Common myeloid progenitor, CD34-positive (primary cell): ENCODE results near the gene OTUB2.

Experiments
- CTCF ChIA-PET: fragments of 350-600 bp; sonication (Branson Sonifier 250); formaldehyde crosslinking; loops from one replicate; lab custom pipeline; 2021; ENCODE audit warnings: antibody characterized with exemption; lab: Charles Lee
- POLR2A ChIA-PET: fragments of 350-600 bp; sonication (Branson Sonifier 250); formaldehyde crosslinking; loops from one replicate; lab custom pipeline; 2021; ENCODE audit warnings: antibody characterized with exemption; lab: Charles Lee
- DNase-seq, 3 donors: peaks; one replicate each; pipeline versions ENCODE4 v3.0.0 to v3.0.0-alpha.2; 2013
- H3K27ac ChIP-seq, 2 experiments: 1 replicate in 1 of 2; 2 replicates in 1 of 2; pipeline ENCODE4 v1.7.0; 2013; ENCODE audit warnings: inconsistent platforms in 2 of 2, low read length in 2 of 2, mild to moderate bottlenecking in 2 of 2, low read depth in 1 of 2, moderate library complexity in 1 of 2; ENCODE audit not compliant: severe bottlenecking in 2 of 2, insufficient read depth in 1 of 2, poor library complexity in 1 of 2
- H3K27me3 ChIP-seq, 5 experiments: replicated peaks in 2 of 5; 1 replicate in 3 of 5; 2 replicates in 2 of 5; pipeline versions ENCODE4 v1.6.1 to v1.7.0; 2013; ENCODE audit warnings: low read length in 4 of 5, mild to moderate bottlenecking in 2 of 5, moderate library complexity in 2 of 5, inconsistent platforms in 1 of 5; ENCODE audit not compliant: insufficient read depth in 5 of 5, control insufficient read depth in 4 of 5
- H3K36me3 ChIP-seq, 4 experiments: 1 replicate in 2 of 4; 2 replicates in 2 of 4; pipeline versions ENCODE4 v1.6.1 to v1.7.0; 2013; ENCODE audit warnings: low read length in 3 of 4, control low read depth in 1 of 4, mild to moderate bottlenecking in 1 of 4; ENCODE audit not compliant: control insufficient read depth in 4 of 4, insufficient read depth in 4 of 4
- H3K4me1 ChIP-seq, 4 experiments: 1 replicate in 3 of 4; 2 replicates in 1 of 4; pipeline versions ENCODE4 v1.6.1 to v1.7.1; 2013; ENCODE audit warnings: low read length in 3 of 4, mild to moderate bottlenecking in 3 of 4, control low read depth in 1 of 4, inconsistent platforms in 1 of 4, moderate library complexity in 1 of 4; ENCODE audit not compliant: control insufficient read depth in 4 of 4, insufficient read depth in 4 of 4; ENCODE audit errors: control extremely low read depth in 1 of 4
- H3K4me3 ChIP-seq, 7 experiments: 1 replicate in 4 of 7; 2 replicates in 3 of 7; pipeline versions ENCODE4 v1.5.1 to v1.7.0; 2013; ENCODE audit warnings: mild to moderate bottlenecking in 7 of 7, low read length in 6 of 7, moderate library complexity in 6 of 7, inconsistent platforms in 2 of 7, low read depth in 2 of 7, control low read depth in 1 of 7; ENCODE audit not compliant: insufficient read depth in 4 of 7, control insufficient read depth in 1 of 7; ENCODE audit errors: extremely low read depth in 1 of 7
- H3K9me3 ChIP-seq, 5 experiments: 1 replicate in 4 of 5; 2 replicates in 1 of 5; pipeline versions ENCODE4 v1.6.1 to v1.7.1; 2013; ENCODE audit warnings: low read length in 4 of 5, mild to moderate bottlenecking in 2 of 5, inconsistent platforms in 1 of 5, low read depth in 1 of 5, moderate library complexity in 1 of 5; ENCODE audit not compliant: control insufficient read depth in 4 of 5, insufficient read depth in 2 of 5; ENCODE audit errors: control extremely low read depth in 1 of 5
- WGBS: methylation state at CpG from one replicate; pipeline ENCODE4 v1.1.5; 2013; ENCODE audit not compliant: insufficient coverage; 5-methylcytosine and 5-hydroxymethylcytosine counted together

OTUB2 gene

DNA sequence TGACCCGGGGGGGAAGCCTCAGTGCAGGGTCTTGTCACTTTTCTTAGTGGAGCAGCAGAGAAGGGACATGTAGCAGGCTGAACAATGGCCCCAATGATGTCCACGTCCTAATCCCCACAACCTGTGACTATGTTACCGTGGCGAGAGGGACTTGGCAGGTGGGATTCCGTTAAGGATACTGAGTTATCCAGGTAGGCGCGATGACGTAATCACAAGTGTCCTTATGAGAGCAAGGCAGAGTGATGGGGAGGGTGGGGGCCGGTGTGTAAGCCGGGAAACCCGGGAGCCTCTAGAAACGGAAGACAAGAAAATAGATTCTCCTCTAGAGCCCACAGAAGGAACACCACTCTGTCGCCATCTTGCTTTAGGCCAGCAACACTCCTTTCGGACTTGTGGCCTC, 4.4 kb downstream of the OTUB2 start:
- Histone ChIP-seq H3K9me3 (peaks cover 0 to 2% (median 0%) of the 10 kb centered on the region in 5 experiments), H3K27ac (no peak overlapping the region), H3K4me3 (no peak overlapping the region), H3K27me3 (no peaks in the 10 kb centered on the region), H3K4me1 (peaks cover 0 to 19% (median 14%) of the 10 kb centered on the region in 4 experiments), H3K36me3 (no peaks in the 10 kb centered on the region)
- ChIA-PET POLR2A (no interaction called here), CTCF (interaction anchor here (2.9 kb wide), 1 partner anchor 107 kb away, joined by 11 read pairs; no protein-coding TSS in a partner anchor)
- WGBS, result 93% methylated on average over 14 of the region's 14 CpGs
- no peak for DNase-seq

- no peak for DNase-seq
- 98% methylated on average over 5 of the region's 8 CpGs for WGBS
- Histone ChIP-seq H3K27me3 (no peaks in the 10 kb centered on the region), H3K27ac (no peak overlapping the region), H3K36me3 (no peaks in the 10 kb centered on the region), H3K4me3 (no peak overlapping the region), H3K9me3 (peaks cover 0 to 2% (median 0%) of the 10 kb centered on the region in 5 experiments), H3K4me1 (peaks cover 0 to 16% (median 14%) of the 10 kb centered on the region in 4 experiments)
- POLR2A ChIA-PET, result no interaction called here
- CTCF ChIA-PET, result interaction anchor here (0.9 to 1.8 kb wide), 2 partner anchors 11 to 20 kb away, joined by 3 to 5 read pairs; no protein-coding TSS in a partner anchor
These were observed 5.2 kb downstream of the OTUB2 start for GRCh38 chr14:94031161-94031882.

GRCh38 chr14:94031883-94032279, 5.7 kb downstream of the OTUB2 start:
- Histone ChIP-seq H3K27me3 (no peaks in the 10 kb centered on the region), H3K4me3 (no peak overlapping the region), H3K36me3 (no peaks in the 10 kb centered on the region), H3K4me1 (peaks cover 0 to 16% (median 12%) of the 10 kb centered on the region in 4 experiments), H3K9me3 (peaks cover 0 to 2% (median 0%) of the 10 kb centered on the region in 5 experiments), H3K27ac (no peak overlapping the region)
- CTCF ChIA-PET, result interaction anchor here (0.9 to 1.8 kb wide), 2 partner anchors 11 to 19 kb away, joined by 3 to 5 read pairs; no protein-coding TSS in a partner anchor
- 86% methylated on average over 3 of the region's 7 CpGs for WGBS
- POLR2A ChIA-PET, result no interaction called here
- DNase-seq, result no peak

DNA sequence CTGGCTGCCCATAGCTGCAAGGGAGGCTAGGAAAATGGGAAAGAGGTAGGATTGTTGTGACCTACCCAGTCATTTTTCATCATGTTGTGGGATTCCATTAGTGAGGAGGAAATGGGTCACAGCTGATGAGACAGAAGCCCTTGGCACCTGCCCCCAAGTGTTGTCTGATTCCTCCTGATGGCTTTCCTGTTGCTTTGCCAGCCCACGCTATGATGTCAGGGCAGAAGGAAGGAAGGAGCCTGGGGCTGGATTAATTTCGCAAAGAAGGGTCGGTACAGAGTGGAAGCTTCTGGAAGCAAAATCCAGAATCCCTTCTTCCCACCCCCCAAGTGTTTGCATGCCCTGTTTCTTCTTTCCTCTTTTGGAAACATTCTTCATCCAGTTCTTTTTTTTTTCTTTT, 8.7 kb downstream of the OTUB2 start:
- 83% methylated on average over 1 of the region's 3 CpGs for WGBS
- no peak overlapping the region for H3K27ac ChIP-seq
- H3K27me3 ChIP-seq, result no peaks in the 10 kb centered on the region
- no peak for DNase-seq
- CTCF ChIA-PET, result interaction anchor here (0.8 to 6.5 kb wide), 13 partner anchors 9 to 108 kb away, joined by 3 to 50 read pairs (median 6); partner anchors contain the start of genes CCDC197, IFI27L2 and OTUB2
- H3K9me3 ChIP-seq, result peaks cover 0 to 2% (median 0%) of the 10 kb centered on the region in 5 experiments
- H3K4me3 ChIP-seq, result no peak overlapping the region
- H3K4me1 ChIP-seq, result no peaks in the 10 kb centered on the region
- no peaks in the 10 kb centered on the region for H3K36me3 ChIP-seq
- POLR2A ChIA-PET, result no interaction called here

DNA sequence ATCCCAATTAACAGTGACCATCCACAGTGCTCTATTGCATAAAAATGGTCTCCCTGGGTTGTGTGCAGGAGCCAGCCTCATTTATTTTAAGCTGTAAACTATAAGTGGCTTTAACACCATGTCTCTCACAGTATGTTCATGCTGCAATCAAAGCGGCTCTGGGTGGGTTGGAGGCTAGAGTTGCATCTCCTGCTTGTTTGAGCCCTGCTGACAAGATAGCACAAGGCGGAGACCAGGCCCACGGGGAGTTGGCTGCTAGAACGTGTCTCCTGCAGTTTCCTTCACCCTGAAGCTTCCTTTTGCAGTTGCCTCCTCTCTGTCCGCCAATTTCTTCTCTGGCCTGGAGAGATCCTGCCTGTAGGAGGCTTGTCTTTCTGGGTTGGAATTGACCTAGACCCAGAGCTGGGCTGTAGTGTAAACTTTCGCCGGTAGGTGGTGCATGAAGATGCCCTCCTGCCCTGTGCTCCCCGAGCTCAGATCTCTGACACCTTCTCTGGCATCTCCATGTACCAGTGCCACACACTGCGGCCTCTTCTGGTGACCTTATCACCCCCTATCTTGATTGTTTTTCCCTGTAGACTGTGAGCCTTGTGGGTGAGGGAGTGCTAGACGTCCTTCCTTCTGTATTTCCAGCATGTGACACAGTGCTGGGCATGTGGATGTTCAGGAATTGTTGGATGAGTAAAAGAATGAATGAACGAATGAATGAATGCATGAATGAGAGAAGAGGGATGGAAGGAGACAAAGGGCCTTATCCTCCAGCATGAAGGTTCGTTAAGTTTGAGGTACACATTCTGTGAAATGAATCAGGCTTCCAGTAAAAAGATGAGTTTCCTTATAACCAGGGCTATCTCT, 10.4 kb downstream of the OTUB2 start:
- H3K4me3 ChIP-seq, result no peak overlapping the region
- H3K9me3 ChIP-seq, result peaks cover 0 to 2% (median 0%) of the 10 kb centered on the region in 5 experiments
- no peak overlapping the region for H3K27ac ChIP-seq
- ChIA-PET CTCF (interaction anchor here (0.7 to 6.5 kb wide), 31 partner anchors 8 to 449 kb away, joined by 3 to 50 read pairs (median 4); partner anchors contain the start of genes OTUB2 and PPP4R4), POLR2A (interaction anchor here (0.5 kb wide), 1 partner anchor 10 kb away, joined by 3 read pairs; no protein-coding TSS in a partner anchor)
- H3K27me3 ChIP-seq, result no peaks in the 10 kb centered on the region
- H3K36me3 ChIP-seq, result no peaks in the 10 kb centered on the region
- WGBS, result 28% methylated on average over 9 of the region's 12 CpGs
- peak; percentile 80 to 86 (median 80) for DNase-seq
- no peaks in the 10 kb centered on the region for H3K4me1 ChIP-seq

DNA sequence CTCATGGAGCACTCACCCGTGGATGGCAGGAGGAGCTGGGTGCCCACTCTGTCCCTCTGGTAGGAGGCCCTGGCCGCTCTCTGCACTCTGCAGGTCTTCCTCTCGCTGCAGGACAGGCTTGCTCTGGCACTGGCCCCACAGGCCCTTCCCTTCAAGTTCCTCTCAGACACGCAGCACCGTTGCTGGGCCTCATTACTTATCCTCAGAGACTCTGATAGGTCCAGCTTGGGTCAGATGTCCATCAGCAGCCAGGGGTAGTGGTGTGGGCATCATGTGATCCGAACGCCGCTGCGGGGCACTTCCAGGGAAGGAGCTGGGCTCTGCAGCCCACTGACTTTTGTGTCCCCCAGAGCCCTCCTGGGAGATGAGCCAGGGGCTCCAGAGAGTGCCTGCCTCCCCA, 11.8 kb downstream of the OTUB2 start:
- DNase-seq, result no peak
- 97% methylated on average over 9 of the region's 9 CpGs for whole genome bisulfite sequencing
- POLR2A ChIA-PET, result interaction anchor here (0.6 kb wide), 1 partner anchor 139 kb away, joined by 3 read pairs; no protein-coding TSS in a partner anchor

More for the DNA sequence above, 11.8 kb downstream of the OTUB2 start:
- Histone ChIP-seq H3K27ac (no peak overlapping the region), H3K36me3 (no peaks in the 10 kb centered on the region), H3K4me3 (no peak overlapping the region), H3K9me3 (peaks cover 0 to 2% (median 0%) of the 10 kb centered on the region in 5 experiments), H3K4me1 (no peaks in the 10 kb centered on the region), H3K27me3 (no peaks in the 10 kb centered on the region)
- CTCF ChIA-PET, result interaction anchor here (0.8 to 6.5 kb wide), 7 partner anchors 9 to 137 kb away, joined by 3 to 50 read pairs (median 6); no protein-coding TSS in a partner anchor
